ENCODE measurements around the gene ELF5.

ELF5 gene

DNA sequence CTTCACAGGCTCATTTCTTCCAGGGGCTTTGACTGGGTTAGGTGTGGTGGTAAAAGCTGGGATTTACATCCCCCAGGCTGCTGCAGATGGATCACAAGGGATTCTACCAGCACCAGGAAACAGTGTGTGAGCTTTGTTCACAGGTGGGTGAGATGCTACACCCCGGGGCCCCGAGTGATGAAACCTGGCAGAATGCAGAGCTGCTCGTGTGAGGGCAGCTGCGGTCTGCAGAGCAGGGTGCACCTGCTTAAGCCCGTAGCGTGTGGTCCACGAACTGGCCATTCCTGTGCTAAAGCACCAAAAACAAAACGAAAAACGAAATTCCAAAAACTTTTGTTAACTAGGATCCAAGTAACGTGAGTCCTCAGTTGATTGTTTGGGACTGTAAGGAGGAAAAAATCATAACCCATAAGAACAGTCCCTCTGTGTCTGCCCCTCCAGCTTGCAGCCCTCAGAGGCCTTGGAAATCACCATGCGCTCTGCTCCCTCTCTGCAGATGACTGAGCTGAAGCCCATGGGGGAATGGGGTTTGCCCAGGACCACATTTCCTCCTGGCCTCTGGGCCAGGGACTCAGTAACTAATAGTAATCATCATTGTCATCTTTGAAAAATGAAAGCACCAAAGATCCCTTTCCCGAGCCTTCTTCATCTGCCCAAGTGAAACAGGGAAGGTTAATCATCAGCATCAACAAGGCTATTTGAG is 24.6 kb downstream of the ELF5 start:
- no CpG with 5 or more reads among the region's 12 CpGs for WGBS (ENCODE audit: extremely low coverage, insufficient coverage, low lambda C conversion rate)
- no peaks in the 10 kb centered on the region for H3K79me2 ChIP-seq (ENCODE audit: control insufficient read depth, insufficient read depth, low read length)
- no peak overlapping the region for H2AK5ac ChIP-seq (ENCODE audit: low read length)
- H3K27me3 ChIP-seq (ENCODE audit: insufficient read depth, low read length, poor library complexity) = no peaks in the 10 kb centered on the region
- no peak overlapping the region for H3K56ac ChIP-seq (ENCODE audit: low read length)
- H3K4me3 ChIP-seq (ENCODE audit: low read length) = no peak overlapping the region
- H3K79me1 ChIP-seq (ENCODE audit: low read length) = no peaks in the 10 kb centered on the region
- H3K9ac ChIP-seq (ENCODE audit: low read length) = no peak overlapping the region
- no peak overlapping the region for H2BK5ac ChIP-seq (ENCODE audit: low read length)
- H4K8ac ChIP-seq (ENCODE audit: low read depth, low read length) = no peak overlapping the region
- no peak overlapping the region for H4K5ac ChIP-seq (ENCODE audit: low read length)
- H3K18ac ChIP-seq (ENCODE audit: low read length) = no peak overlapping the region
- no peak overlapping the region for H3K4me2 ChIP-seq (ENCODE audit: low read length)
- no peak overlapping the region for H2BK120ac ChIP-seq (ENCODE audit: low read depth, low read length)
- no peaks in the 10 kb centered on the region for H3K36me3 ChIP-seq (ENCODE audit: control insufficient read depth, insufficient read depth, low read length)
- no peak overlapping the region for H2BK15ac ChIP-seq (replicated peaks; ENCODE audit: low read depth)
- no peak overlapping the region for H3K27ac ChIP-seq (ENCODE audit: low read depth, low read length)
- no peak overlapping the region for H3K4ac ChIP-seq (ENCODE audit: low read depth, low read length)
- no peak overlapping the region for H3K23ac ChIP-seq (ENCODE audit: low read length)
- H3K4me1 ChIP-seq (ENCODE audit: control insufficient read depth, low read depth, low read length) = no peaks in the 10 kb centered on the region
- no peak for DNase-seq

DNA sequence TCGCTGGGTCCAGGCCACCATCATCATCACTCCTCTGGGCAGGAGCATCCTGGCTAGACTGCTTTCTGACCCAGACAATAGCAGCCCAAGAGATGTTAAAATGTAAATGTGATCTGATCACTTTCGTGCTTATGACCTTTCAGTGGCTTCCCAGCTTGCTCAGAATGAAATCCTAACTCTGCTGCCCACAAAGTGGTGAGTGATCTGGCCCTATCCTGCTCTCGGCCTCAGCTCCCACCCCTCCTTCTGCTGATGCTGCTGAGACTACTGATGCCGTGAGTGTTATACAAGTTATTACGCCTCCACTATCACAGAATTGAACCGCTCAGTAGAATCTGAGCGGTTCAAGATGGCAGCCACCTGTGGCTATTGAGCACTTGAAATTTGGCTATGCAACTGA is 26.2 kb downstream of the ELF5 start:
- no peak overlapping the region for H2BK15ac ChIP-seq (replicated peaks; ENCODE audit: low read depth)
- no peak overlapping the region for H2AK5ac ChIP-seq (ENCODE audit: low read length)
- no peak overlapping the region for H3K9ac ChIP-seq (ENCODE audit: low read length)
- no peak for DNase-seq
- H2BK120ac ChIP-seq (ENCODE audit: low read depth, low read length) = no peak overlapping the region
- H3K79me2 ChIP-seq (ENCODE audit: control insufficient read depth, insufficient read depth, low read length) = no peaks in the 10 kb centered on the region
- no CpG with 5 or more reads among the region's 7 CpGs for WGBS (ENCODE audit: extremely low coverage, insufficient coverage, low lambda C conversion rate)
- no peaks in the 10 kb centered on the region for H3K27me3 ChIP-seq (ENCODE audit: insufficient read depth, low read length, poor library complexity)
- H3K36me3 ChIP-seq (ENCODE audit: control insufficient read depth, insufficient read depth, low read length) = no peaks in the 10 kb centered on the region
- H3K18ac ChIP-seq (ENCODE audit: low read length) = no peak overlapping the region
- no peak overlapping the region for H4K8ac ChIP-seq (ENCODE audit: low read depth, low read length)
- H2BK5ac ChIP-seq (ENCODE audit: low read length) = no peak overlapping the region
- no peak overlapping the region for H3K23ac ChIP-seq (ENCODE audit: low read length)
- no peak overlapping the region for H3K4me2 ChIP-seq (ENCODE audit: low read length)
- no peaks in the 10 kb centered on the region for H3K4me1 ChIP-seq (ENCODE audit: control insufficient read depth, low read depth, low read length)
- H3K79me1 ChIP-seq (ENCODE audit: low read length) = no peaks in the 10 kb centered on the region
- no peak overlapping the region for H3K4ac ChIP-seq (ENCODE audit: low read depth, low read length)
- H3K27ac ChIP-seq (ENCODE audit: low read depth, low read length) = no peak overlapping the region
- no peak overlapping the region for H3K4me3 ChIP-seq (ENCODE audit: low read length)
- H3K56ac ChIP-seq (ENCODE audit: low read length) = no peak overlapping the region
- no peak overlapping the region for H4K5ac ChIP-seq (ENCODE audit: low read length)

DNA sequence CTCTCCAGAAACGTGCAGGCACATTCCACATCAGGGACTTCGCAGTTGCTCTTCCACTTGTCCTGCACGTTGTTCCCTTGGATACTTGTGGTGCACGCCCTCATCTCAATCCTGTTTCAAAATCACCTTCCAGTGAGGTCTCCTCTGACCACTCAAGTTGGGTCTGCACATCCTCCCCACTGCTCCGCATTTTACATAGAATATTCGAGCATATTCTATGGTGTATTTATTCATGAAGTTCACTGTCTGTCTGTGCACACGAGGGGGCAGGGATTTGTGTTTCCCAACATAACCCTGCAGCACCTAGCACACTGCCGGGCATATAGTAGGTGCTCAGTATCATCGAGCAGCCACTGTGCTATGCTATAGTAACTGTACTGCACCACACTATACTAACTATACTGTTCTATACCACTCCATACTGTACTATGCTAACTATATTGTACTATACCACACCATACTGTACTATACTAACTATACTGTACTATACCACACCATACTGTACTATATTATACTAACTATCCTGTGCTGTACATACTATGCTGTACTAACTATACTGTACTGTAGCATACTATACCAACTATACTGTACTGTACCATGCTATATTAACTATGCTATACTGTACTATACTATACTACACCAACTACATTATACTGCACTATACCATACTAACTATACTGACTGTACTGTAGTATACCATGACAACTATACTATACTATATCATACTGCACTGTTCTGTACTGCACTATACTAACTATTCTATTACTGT is 30.3 kb downstream of the ELF5 start:
- no peak overlapping the region for H4K5ac ChIP-seq (ENCODE audit: low read length)
- H3K27ac ChIP-seq (ENCODE audit: low read depth, low read length) = no peak overlapping the region
- H3K56ac ChIP-seq (ENCODE audit: low read length) = no peak overlapping the region
- no peak for DNase-seq
- H3K4ac ChIP-seq (ENCODE audit: low read depth, low read length) = no peak overlapping the region
- H3K36me3 ChIP-seq (ENCODE audit: control insufficient read depth, insufficient read depth, low read length) = no peaks in the 10 kb centered on the region
- no peaks in the 10 kb centered on the region for H3K27me3 ChIP-seq (ENCODE audit: insufficient read depth, low read length, poor library complexity)
- no CpG with 5 or more reads among the region's 9 CpGs for WGBS (ENCODE audit: extremely low coverage, insufficient coverage, low lambda C conversion rate)
- no peaks in the 10 kb centered on the region for H3K79me2 ChIP-seq (ENCODE audit: control insufficient read depth, insufficient read depth, low read length)
- H3K4me1 ChIP-seq (ENCODE audit: control insufficient read depth, low read depth, low read length) = no peaks in the 10 kb centered on the region
- H2AK5ac ChIP-seq (ENCODE audit: low read length) = no peak overlapping the region
- H3K9ac ChIP-seq (ENCODE audit: low read length) = no peak overlapping the region
- H3K18ac ChIP-seq (ENCODE audit: low read length) = no peak overlapping the region
- no peak overlapping the region for H3K4me3 ChIP-seq (ENCODE audit: low read length)
- no peak overlapping the region for H4K8ac ChIP-seq (ENCODE audit: low read depth, low read length)
- no peak overlapping the region for H2BK5ac ChIP-seq (ENCODE audit: low read length)
- H3K79me1 ChIP-seq (ENCODE audit: low read length) = no peaks in the 10 kb centered on the region
- no peak overlapping the region for H3K4me2 ChIP-seq (ENCODE audit: low read length)
- no peak overlapping the region for H3K23ac ChIP-seq (ENCODE audit: low read length)
- no peak overlapping the region for H2BK120ac ChIP-seq (ENCODE audit: low read depth, low read length)
- no peak overlapping the region for H2BK15ac ChIP-seq (replicated peaks; ENCODE audit: low read depth)

DNA sequence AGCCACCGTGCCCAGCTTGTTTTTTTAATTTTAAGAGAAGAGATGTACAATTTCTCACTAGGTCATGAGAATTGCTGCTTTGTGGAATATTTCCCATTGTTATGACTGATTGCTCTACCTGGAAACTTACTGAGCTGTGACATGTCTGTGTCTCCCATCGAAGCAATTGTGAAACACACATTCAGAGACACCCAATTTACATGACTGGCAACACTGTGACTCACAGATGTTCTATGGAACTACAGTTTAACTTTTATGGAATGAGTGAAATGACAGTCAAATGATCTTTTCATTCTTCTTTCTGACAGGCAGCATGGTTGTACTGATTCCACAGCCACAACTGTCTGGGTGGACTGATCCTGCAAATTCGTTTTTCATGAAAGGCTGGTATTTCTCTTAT is 32.3 kb downstream of the ELF5 start:
- no peak overlapping the region for H3K23ac ChIP-seq (ENCODE audit: low read length)
- no peaks in the 10 kb centered on the region for H3K4me1 ChIP-seq (ENCODE audit: control insufficient read depth, low read depth, low read length)

DNA sequence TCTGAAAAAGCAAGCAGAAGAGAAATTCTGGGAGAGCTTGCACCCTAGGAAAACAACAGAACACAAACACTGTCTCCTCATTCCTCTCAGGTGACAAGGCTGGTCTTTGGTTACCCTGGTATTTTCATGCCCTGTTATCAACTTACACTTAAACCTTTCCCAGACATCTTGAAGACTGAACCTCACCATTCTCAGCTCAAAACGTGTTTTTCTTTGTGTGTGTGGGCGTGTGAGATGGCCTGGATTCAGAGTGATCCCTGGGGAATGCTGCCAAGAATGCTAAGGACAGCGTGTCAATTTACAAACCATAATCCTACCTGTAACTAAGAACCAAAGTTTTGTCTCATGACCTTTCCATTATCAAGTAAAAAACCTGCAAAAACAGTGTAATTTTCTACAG is 33.3 kb downstream of the ELF5 start:
- no peaks in the 10 kb centered on the region for H3K4me1 ChIP-seq (ENCODE audit: control insufficient read depth, low read depth, low read length)
- no CpG with 5 or more reads among the region's 3 CpGs for WGBS (ENCODE audit: extremely low coverage, insufficient coverage, low lambda C conversion rate)
- H3K4ac ChIP-seq (ENCODE audit: low read depth, low read length) = no peak overlapping the region
- H3K36me3 ChIP-seq (ENCODE audit: control insufficient read depth, insufficient read depth, low read length) = no peaks in the 10 kb centered on the region
- no peaks in the 10 kb centered on the region for H3K79me1 ChIP-seq (ENCODE audit: low read length)
- H3K23ac ChIP-seq (ENCODE audit: low read length) = no peak overlapping the region
- H3K27me3 ChIP-seq (ENCODE audit: insufficient read depth, low read length, poor library complexity) = no peaks in the 10 kb centered on the region
- H2BK15ac ChIP-seq (replicated peaks; ENCODE audit: low read depth) = no peak overlapping the region
- H3K27ac ChIP-seq (ENCODE audit: low read depth, low read length) = no peak overlapping the region
- no peak overlapping the region for H4K8ac ChIP-seq (ENCODE audit: low read depth, low read length)
- no peak overlapping the region for H3K4me3 ChIP-seq (ENCODE audit: low read length)
- H3K9ac ChIP-seq (ENCODE audit: low read length) = no peak overlapping the region
- no peaks in the 10 kb centered on the region for H3K79me2 ChIP-seq (ENCODE audit: control insufficient read depth, insufficient read depth, low read length)
- DNase-seq = peak; percentile 3
- H3K56ac ChIP-seq (ENCODE audit: low read length) = no peak overlapping the region
- H4K5ac ChIP-seq (ENCODE audit: low read length) = no peak overlapping the region
- no peak overlapping the region for H3K4me2 ChIP-seq (ENCODE audit: low read length)
- no peak overlapping the region for H2AK5ac ChIP-seq (ENCODE audit: low read length)
- no peak overlapping the region for H3K18ac ChIP-seq (ENCODE audit: low read length)
- no peak overlapping the region for H2BK5ac ChIP-seq (ENCODE audit: low read length)
- no peak overlapping the region for H2BK120ac ChIP-seq (ENCODE audit: low read depth, low read length)

More for the DNA sequence above, 32.3 kb downstream of the ELF5 start:
- H2AK5ac ChIP-seq (ENCODE audit: low read length) = no peak overlapping the region
- H3K4me3 ChIP-seq (ENCODE audit: low read length) = no peak overlapping the region
- H3K9ac ChIP-seq (ENCODE audit: low read length) = no peak overlapping the region
- no peak overlapping the region for H2BK120ac ChIP-seq (ENCODE audit: low read depth, low read length)
- no peaks in the 10 kb centered on the region for H3K79me2 ChIP-seq (ENCODE audit: control insufficient read depth, insufficient read depth, low read length)
- no peak overlapping the region for H4K5ac ChIP-seq (ENCODE audit: low read length)
- H4K8ac ChIP-seq (ENCODE audit: low read depth, low read length) = no peak overlapping the region
- H3K27ac ChIP-seq (ENCODE audit: low read depth, low read length) = no peak overlapping the region
- no peak overlapping the region for H3K56ac ChIP-seq (ENCODE audit: low read length)
- no peak overlapping the region for H3K4ac ChIP-seq (ENCODE audit: low read depth, low read length)
- H3K18ac ChIP-seq (ENCODE audit: low read length) = no peak overlapping the region
- no CpG with 5 or more reads among the region's 3 CpGs for WGBS (ENCODE audit: extremely low coverage, insufficient coverage, low lambda C conversion rate)
- no peak for DNase-seq
- H2BK15ac ChIP-seq (replicated peaks; ENCODE audit: low read depth) = no peak overlapping the region
- H3K27me3 ChIP-seq (ENCODE audit: insufficient read depth, low read length, poor library complexity) = no peaks in the 10 kb centered on the region
- no peak overlapping the region for H2BK5ac ChIP-seq (ENCODE audit: low read length)
- no peaks in the 10 kb centered on the region for H3K36me3 ChIP-seq (ENCODE audit: control insufficient read depth, insufficient read depth, low read length)
- H3K4me2 ChIP-seq (ENCODE audit: low read length) = no peak overlapping the region
- H3K79me1 ChIP-seq (ENCODE audit: low read length) = no peaks in the 10 kb centered on the region

Data from mesendoderm (in vitro differentiated cells).